ENCODE results near the gene SPOP. TPM values are rescaled to one million over a fixed set of nuclear protein-coding genes. Genes with fewer than 3 reads are reported as not detected.

Gene SPOP
- total RNA-seq, 1 donor from 2014 or later: 66.9 TPM

DNA sequence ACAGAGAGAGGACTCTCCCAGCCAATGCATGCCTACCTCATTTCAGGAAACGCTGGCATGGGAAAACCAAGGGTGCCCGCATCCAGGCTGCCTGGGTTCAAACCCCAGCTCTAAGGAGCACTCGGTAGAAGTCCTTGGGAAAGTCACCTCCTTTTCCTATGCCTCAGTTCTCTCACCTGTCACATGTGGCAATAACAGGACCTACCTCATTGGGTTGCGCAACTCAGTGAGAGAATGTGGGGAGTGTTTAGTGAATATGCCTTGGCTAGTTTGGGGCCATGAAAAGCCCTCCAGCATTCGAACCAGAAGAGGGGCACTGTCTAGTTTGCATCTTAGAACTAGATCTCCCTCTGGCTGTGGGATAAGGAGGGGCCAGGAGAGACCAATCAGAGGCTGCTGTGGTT is 111.2 kb downstream of the SPOP start:
- H3K4me1 ChIP-seq: peaks cover 42% of the 10 kb centered on the region
- peak overlapping the region; percentile 83 for H3K27ac ChIP-seq (replicated peaks)
- TF ChIP-seq, protein P1, sequence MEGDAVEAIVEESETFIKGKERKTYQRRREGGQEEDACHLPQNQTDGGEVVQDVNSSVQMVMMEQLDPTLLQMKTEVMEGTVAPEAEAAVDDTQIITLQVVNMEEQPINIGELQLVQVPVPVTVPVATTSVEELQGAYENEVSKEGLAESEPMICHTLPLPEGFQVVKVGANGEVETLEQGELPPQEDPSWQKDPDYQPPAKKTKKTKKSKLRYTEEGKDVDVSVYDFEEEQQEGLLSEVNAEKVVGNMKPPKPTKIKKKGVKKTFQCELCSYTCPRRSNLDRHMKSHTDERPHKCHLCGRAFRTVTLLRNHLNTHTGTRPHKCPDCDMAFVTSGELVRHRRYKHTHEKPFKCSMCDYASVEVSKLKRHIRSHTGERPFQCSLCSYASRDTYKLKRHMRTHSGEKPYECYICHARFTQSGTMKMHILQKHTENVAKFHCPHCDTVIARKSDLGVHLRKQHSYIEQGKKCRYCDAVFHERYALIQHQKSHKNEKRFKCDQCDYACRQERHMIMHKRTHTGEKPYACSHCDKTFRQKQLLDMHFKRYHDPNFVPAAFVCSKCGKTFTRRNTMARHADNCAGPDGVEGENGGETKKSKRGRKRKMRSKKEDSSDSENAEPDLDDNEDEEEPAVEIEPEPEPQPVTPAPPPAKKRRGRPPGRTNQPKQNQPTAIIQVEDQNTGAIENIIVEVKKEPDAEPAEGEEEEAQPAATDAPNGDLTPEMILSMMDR (IDR thresholded peaks at IDR 0.05; ENCODE audit: borderline replicate concordance): no peak
- DNase-seq: no peak
- H3K9me3 ChIP-seq (replicated peaks): no peaks in the 10 kb centered on the region
- no peak overlapping the region for H3K4me3 ChIP-seq
- H3K36me3 ChIP-seq: no peaks in the 10 kb centered on the region
- intact Hi-C loops (cut with micrococcal nuclease): loop anchor here (10.0 kb wide), 2 partner anchors 218 to 278 kb away; partner anchors contain the start of genes KAT7 and TAC4
- no peaks in the 10 kb centered on the region for H3K27me3 ChIP-seq (ENCODE audit: low read depth)

DNA sequence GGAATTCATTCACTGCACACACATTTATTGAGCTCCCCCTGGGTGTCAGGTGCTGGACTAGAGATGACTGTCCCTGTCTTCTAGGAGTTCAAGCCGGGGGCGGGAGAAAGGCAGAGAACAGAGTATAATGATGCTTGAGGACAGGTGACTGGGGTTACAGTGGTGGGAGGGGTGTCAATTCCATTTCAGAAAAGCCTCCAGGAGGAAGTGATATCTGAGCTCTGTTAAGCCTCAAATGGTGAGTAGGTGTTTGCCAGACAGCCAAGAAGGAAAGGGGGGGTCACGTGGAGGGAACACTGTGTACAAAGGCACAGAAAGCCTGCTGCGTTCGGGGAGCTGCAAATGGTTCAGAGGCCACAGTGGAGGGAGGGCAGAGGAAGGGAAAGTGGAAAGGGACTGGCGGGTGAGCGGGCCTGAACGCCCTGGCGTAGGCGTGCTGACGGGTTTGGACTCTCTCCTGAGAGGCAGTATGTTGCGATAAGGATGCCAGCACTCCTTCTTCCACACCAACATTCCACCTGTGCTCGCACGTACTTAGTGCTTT is 111.9 kb downstream of the SPOP start:
- Histone ChIP-seq H3K27ac (replicated peaks) (peak overlapping the region; percentile 83), H3K4me1 (peaks cover 42% of the 10 kb centered on the region), H3K4me3 (no peak overlapping the region), H3K36me3 (no peaks in the 10 kb centered on the region), H3K27me3 (ENCODE audit: low read depth) (no peaks in the 10 kb centered on the region), H3K9me3 (replicated peaks) (no peaks in the 10 kb centered on the region)
- TF ChIP-seq, protein P1 (IDR thresholded peaks at IDR 0.05; ENCODE audit: borderline replicate concordance): no peak
- intact Hi-C loops (cut with micrococcal nuclease): loop anchor here (10.0 kb wide), 2 partner anchors 219 to 279 kb away; partner anchors contain the start of genes KAT7 and TAC4
- peak; percentile 74 for DNase-seq

DNA sequence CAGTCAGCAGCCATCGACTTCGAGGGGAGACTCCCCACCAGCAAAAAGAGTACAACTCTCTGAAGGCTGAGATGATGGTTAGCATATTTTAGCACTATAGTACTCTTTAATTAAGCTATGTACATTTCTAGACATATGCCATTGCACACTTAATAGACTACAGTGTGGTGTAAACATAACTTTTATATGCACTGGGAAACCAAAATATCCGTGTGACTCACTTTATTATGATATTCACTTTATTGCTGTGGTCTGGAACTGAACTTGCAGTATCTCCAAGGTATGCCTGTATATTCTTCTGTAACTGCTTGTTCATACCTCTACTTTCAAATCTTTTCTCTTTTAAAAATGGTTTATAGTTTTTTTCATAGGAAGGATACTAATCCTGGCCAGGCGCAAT is 113.3 kb downstream of the SPOP start:
- Histone ChIP-seq H3K27me3 (ENCODE audit: low read depth) (no peaks in the 10 kb centered on the region), H3K9me3 (replicated peaks) (no peaks in the 10 kb centered on the region), H3K27ac (replicated peaks) (no peak overlapping the region), H3K4me1 (peaks cover 35% of the 10 kb centered on the region), H3K36me3 (no peaks in the 10 kb centered on the region), H3K4me3 (no peak overlapping the region)
- intact Hi-C loops (cut with micrococcal nuclease): loop anchor here (10.0 kb wide), 2 partner anchors 220 to 280 kb away; partner anchors contain the start of genes KAT7 and TAC4
- TF ChIP-seq, protein P1 (IDR thresholded peaks at IDR 0.05; ENCODE audit: borderline replicate concordance): no peak
- no peak for DNase-seq

DNA sequence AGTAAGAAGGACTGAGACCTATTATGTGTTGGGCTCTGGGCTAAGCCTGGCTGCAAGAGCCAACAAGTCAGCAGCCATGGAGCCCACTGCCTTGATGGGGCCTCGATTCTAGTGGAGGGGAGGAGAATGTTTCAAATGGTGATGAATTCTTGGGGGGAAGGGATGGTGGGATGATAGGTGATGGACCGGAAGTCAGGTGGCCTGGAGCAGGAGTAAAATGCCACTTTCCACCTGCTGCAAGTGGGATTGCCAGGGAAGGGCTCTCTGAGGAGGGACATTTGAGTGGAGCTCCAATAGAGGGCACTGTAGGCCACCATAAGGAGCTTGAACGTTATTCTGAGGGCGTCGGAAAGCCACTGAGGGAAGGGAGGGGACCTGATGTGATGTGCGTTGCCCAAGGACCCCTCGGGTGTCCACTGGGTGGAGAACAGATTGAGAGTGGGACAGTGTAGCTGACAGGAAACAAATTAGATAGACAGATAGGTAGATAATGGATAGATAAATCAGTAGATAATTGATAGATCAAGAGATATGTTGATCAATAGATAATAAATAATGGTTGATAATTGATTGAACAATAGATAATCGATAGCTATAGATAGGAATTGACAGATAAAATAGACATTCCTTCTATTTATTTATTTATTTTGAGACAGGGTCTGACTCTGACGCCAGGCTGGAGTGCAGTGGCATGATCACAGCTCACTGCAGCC is 120.4 kb downstream of the SPOP start:
- intact Hi-C loops (cut with micrococcal nuclease): loop anchor here (5.0 kb wide), 2 partner anchors 55 to 120 kb away; no protein-coding TSS in a partner anchor
- peaks cover 9% of the 10 kb centered on the region for H3K4me1 ChIP-seq
- H3K9me3 ChIP-seq (replicated peaks): no peaks in the 10 kb centered on the region
- H3K36me3 ChIP-seq: no peaks in the 10 kb centered on the region
- no peak overlapping the region for H3K27ac ChIP-seq (replicated peaks)
- H3K4me3 ChIP-seq: no peak overlapping the region
- DNase-seq: no peak
- H3K27me3 ChIP-seq (ENCODE audit: low read depth): no peaks in the 10 kb centered on the region
- TF ChIP-seq, protein P1 (IDR thresholded peaks at IDR 0.05; ENCODE audit: borderline replicate concordance): peak; percentile 63

DNA sequence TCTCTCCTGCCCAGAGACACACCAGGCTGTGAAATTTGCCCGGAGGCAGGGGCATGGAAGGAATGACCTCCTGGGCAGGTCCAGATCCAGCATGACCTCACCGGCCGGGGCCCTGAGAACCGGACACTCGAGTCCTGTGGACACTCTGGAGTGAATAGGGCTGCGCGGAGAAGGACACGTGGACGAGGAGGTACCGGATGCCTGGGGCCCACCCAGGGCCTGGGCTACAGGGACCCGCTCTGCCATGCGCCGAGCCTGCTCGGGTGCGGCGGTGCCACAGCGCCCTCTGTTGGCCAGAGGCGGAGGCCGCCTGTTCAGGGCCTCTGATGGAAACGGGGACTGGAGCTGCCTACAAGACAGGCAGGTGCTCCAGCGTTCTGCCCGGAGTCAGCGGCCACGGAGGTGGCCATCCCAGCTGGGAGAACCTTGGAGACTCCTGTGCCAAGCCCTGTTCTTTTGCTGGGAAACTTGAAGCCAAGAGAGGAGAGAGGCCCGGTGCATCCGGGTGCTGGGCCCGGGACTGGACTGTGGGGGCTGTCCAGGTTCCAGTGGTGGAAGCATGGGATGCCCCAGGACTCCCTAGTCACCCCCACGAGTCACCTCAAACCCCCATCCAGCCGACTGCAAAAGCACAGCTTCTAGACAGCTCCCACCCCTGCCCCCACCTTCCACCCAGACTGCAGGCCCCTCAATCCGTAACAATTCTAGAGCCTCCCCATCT is 121.5 kb downstream of the SPOP start:
- no peaks in the 10 kb centered on the region for H3K36me3 ChIP-seq
- peak; percentile 75 for DNase-seq
- peaks cover 9% of the 10 kb centered on the region for H3K4me1 ChIP-seq
- H3K4me3 ChIP-seq: no peak overlapping the region
- H3K9me3 ChIP-seq (replicated peaks): no peaks in the 10 kb centered on the region
- H3K27ac ChIP-seq (replicated peaks): no peak overlapping the region
- intact Hi-C loops (cut with micrococcal nuclease): loop anchor here (5.0 kb wide), 2 partner anchors 54 to 119 kb away; no protein-coding TSS in a partner anchor
- TF ChIP-seq, protein P1 (IDR thresholded peaks at IDR 0.05; ENCODE audit: borderline replicate concordance): peak; percentile 99
- H3K27me3 ChIP-seq (ENCODE audit: low read depth): no peaks in the 10 kb centered on the region

Data from left ventricle myocardium inferior (tissue), 1 donor.